Stimulated activated memory B cell treated with anti-CD40 and anti-IgM and Interleukin-4, amounts not matched to agents 10 μg/mL and 1 μg/mL and 100 μg/mL, for 72 hours (primary cell): ENCODE measurements around the gene CELF2.
A peak's percentile ranks its signal among the peaks of the same experiment; 100 is the strongest.
"Not testable (repeated sequence)": the region's sequence is repeated elsewhere in the genome, so short reads cannot be mapped to it uniquely, and the experiment has no call there.

Experiments used
- ATAC-seq: fragments of 150-1000 bp; cut with Tn5 transposase; 2 replicates; pipeline ENCODE4 v1.10.0; 2021
- H3K27ac Mint-ChIP-seq: one replicate; pipeline ENCODE4 v1.8.0; 2022; ENCODE audit warnings: mild to moderate bottlenecking, mixed read lengths
- H3K27me3 Mint-ChIP-seq: one replicate; pipeline ENCODE4 v1.8.0; 2022; ENCODE audit warnings: mixed read lengths
- H3K36me3 Mint-ChIP-seq: one replicate; pipeline ENCODE4 v1.8.0; 2022; ENCODE audit warnings: mixed read lengths
- H3K4me1 Mint-ChIP-seq: one replicate; pipeline ENCODE4 v1.8.0; 2022; ENCODE audit warnings: mixed read lengths
- H3K4me3 Mint-ChIP-seq: one replicate; pipeline ENCODE4 v1.8.0; 2022; ENCODE audit warnings: mild to moderate bottlenecking, moderate library complexity, mixed read lengths
- H3K9me3 Mint-ChIP-seq: one replicate; pipeline ENCODE4 v1.8.0; 2022; ENCODE audit warnings: mixed read lengths

Gene CELF2

DNA sequence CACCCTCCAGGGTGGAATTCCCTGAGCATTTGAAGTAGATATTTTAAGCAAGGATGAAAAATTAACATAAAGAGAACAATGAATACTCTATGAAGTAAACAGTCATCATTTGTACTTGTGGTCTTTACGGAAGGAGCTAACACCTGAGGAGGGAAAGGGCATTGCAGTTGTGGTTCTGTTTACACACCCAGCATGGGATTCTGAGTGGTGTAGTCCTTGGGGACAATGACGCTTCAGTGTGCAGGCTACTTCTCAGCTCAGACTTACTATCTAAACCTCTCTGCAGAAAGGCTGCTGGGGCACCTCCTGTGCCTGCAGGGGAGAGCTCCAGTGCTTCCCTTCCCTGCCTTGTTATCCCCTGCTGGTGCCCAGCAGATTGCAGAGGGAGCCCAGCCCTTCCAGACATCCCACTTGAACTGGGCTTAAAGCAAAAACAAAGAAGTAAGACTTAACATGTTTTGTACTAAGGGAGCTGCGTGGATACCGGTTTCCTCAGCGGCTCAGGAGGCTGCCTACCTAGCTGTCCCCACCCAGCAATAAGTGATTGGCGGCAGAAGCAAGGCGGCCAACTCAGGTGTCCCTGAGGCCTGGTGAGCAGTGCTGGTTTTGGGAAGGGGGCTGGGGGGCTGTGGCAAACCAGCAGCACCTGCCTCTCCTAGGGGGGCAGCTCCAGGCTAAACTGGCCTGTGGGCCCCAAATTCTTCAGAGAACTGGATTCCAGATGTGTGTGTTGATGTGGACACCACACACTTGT is 89.1 kb downstream of the CELF2 start:
- Mint-ChIP-seq H3K27me3 (no peaks in the 10 kb centered on the region), H3K9me3 (no peaks in the 10 kb centered on the region), H3K36me3 (no peaks in the 10 kb centered on the region), H3K4me1 (peaks cover 32% of the 10 kb centered on the region), H3K4me3 (peak overlapping the region; percentile 2), H3K27ac (peak overlapping the region; percentile 15)
- ATAC-seq, result peak; percentile 93

GRCh38 chr10:11107948-11108347 is 90.3 kb downstream of the CELF2 start:
- H3K27me3 Mint-ChIP-seq, result no peaks in the 10 kb centered on the region
- no peaks in the 10 kb centered on the region for H3K36me3 Mint-ChIP-seq
- H3K9me3 Mint-ChIP-seq, result no peaks in the 10 kb centered on the region
- no peak for ATAC-seq
- no peak overlapping the region for H3K4me3 Mint-ChIP-seq
- peaks cover 33% of the 10 kb centered on the region for H3K4me1 Mint-ChIP-seq
- H3K27ac Mint-ChIP-seq, result peak overlapping the region; percentile 15

DNA sequence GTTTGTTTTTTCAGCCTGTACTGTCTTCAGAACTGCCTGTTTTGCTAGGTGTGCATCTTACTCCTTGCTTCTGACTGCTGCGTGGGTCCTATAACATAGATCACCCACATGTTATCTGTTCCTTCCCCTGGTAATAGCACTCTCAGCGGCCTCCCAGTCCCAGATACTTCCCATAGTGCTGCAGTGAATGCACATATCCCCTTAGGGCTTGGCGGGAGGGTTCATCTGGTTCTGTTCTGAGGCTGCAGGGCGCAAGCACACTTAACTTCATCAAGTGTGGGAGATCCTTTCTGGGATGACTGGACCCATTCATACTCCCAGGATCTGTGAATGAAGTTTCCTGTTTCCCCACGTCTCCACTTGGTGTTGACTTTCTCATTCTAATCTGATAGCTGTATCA is 90.7 kb downstream of the CELF2 start:
- H3K27ac Mint-ChIP-seq, result peak overlapping the region; percentile 15

DNA sequence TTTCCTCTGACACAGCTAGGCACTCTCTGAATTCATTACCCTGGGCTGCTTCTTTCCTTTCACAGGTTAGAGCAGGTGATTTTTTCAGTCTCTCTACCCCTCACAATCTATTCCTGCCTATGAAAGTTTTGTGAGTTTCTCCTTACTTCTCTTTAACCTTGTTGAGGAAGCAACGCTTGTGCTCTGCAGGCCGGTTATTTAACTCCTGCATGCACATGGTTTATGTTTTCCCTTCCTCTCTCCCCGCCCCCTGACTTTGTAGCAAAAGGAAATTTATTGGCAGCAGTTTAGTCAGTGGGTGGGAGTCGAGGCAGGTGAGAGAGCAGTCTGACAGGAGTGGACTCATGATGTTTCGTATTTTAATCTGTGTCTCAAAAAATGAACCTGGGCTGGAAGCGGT is 91.9 kb downstream of the CELF2 start:
- H3K9me3 Mint-ChIP-seq, result no peaks in the 10 kb centered on the region
- H3K36me3 Mint-ChIP-seq, result no peaks in the 10 kb centered on the region
- H3K27me3 Mint-ChIP-seq, result no peaks in the 10 kb centered on the region
- H3K4me3 Mint-ChIP-seq, result no peak overlapping the region
- no peak overlapping the region for H3K27ac Mint-ChIP-seq
- ATAC-seq, result no peak
- peaks cover 39% of the 10 kb centered on the region for H3K4me1 Mint-ChIP-seq

More for the DNA sequence above, 90.7 kb downstream of the CELF2 start:
- Mint-ChIP-seq H3K4me3 (no peak overlapping the region), H3K9me3 (no peaks in the 10 kb centered on the region), H3K36me3 (no peaks in the 10 kb centered on the region), H3K27me3 (no peaks in the 10 kb centered on the region), H3K4me1 (peaks cover 37% of the 10 kb centered on the region)
- ATAC-seq, result no peak

- ATAC-seq, result no peak
- Mint-ChIP-seq H3K36me3 (no peaks in the 10 kb centered on the region), H3K4me1 (peaks cover 35% of the 10 kb centered on the region), H3K4me3 (no peak overlapping the region), H3K27me3 (no peaks in the 10 kb centered on the region), H3K27ac (no peak overlapping the region), H3K9me3 (no peaks in the 10 kb centered on the region)
Measured at GRCh38 chr10:11110539-11110938, 92.9 kb downstream of the CELF2 start.

DNA sequence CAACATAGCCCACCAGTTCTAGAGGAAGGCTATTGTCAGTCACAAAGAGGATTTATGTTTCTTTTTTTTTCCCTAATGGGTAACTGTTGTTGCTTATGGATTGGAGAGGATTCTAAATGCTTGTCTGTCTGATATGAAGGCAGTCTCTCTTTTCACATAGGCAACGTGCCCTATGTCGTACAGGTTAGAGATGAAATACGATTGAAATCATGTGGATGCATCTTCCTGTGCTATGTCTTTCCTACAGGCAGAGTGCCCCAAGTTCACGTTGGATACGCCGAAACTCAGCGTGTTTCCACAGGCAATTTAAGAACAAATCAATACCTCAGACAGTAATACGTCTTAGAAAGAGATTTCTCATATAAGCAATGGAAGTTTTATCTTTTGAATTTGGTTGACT is 93.8 kb downstream of the CELF2 start:
- H3K27ac Mint-ChIP-seq, result no peak overlapping the region
- H3K36me3 Mint-ChIP-seq, result no peaks in the 10 kb centered on the region
- H3K4me3 Mint-ChIP-seq, result no peak overlapping the region
- ATAC-seq, result no peak
- H3K27me3 Mint-ChIP-seq, result no peaks in the 10 kb centered on the region
- no peaks in the 10 kb centered on the region for H3K9me3 Mint-ChIP-seq
- peaks cover 27% of the 10 kb centered on the region for H3K4me1 Mint-ChIP-seq

- H3K27ac Mint-ChIP-seq, result peak overlapping the region; percentile 55
- ATAC-seq, result no peak
- H3K36me3 Mint-ChIP-seq, result no peaks in the 10 kb centered on the region
- no peaks in the 10 kb centered on the region for H3K9me3 Mint-ChIP-seq
- peaks cover 15% of the 10 kb centered on the region for H3K4me1 Mint-ChIP-seq
- H3K4me3 Mint-ChIP-seq, result no peak overlapping the region
- no peaks in the 10 kb centered on the region for H3K27me3 Mint-ChIP-seq
Measured at GRCh38 chr10:11112718-11113117, 95.0 kb downstream of the CELF2 start.

GRCh38 chr10:11113156-11113555 is 95.5 kb downstream of the CELF2 start:
- Mint-ChIP-seq H3K4me3 (peak overlapping the region; percentile 63), H3K36me3 (no peaks in the 10 kb centered on the region), H3K9me3 (no peaks in the 10 kb centered on the region), H3K27me3 (no peaks in the 10 kb centered on the region), H3K27ac (peak overlapping the region; percentile 55), H3K4me1 (peaks cover 11% of the 10 kb centered on the region)
- peak; percentile 74 for ATAC-seq

DNA sequence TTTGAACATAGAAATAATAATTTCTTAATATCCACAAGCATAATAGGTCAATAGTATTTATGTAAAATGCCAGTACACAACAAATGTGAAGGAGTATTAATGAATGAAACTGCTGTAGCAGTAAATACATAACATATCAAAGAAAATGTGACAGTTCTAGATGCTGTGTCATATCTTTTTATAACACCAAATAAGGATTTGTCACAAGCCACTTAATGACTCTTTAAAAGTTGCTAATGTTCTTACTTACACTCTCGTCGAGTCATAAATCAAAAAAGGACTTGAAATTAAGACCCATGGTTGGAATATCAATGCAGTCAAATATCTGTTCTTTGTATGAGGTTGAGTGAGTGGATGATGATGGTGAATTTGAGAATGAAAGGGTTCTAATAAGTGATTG is 96.6 kb downstream of the CELF2 start:
- ATAC-seq, result no peak
- no peaks in the 10 kb centered on the region for H3K36me3 Mint-ChIP-seq
- no peak overlapping the region for H3K4me3 Mint-ChIP-seq
- peaks cover 7% of the 10 kb centered on the region for H3K4me1 Mint-ChIP-seq
- H3K27ac Mint-ChIP-seq, result no peak overlapping the region
- no peaks in the 10 kb centered on the region for H3K9me3 Mint-ChIP-seq
- H3K27me3 Mint-ChIP-seq, result no peaks in the 10 kb centered on the region

DNA sequence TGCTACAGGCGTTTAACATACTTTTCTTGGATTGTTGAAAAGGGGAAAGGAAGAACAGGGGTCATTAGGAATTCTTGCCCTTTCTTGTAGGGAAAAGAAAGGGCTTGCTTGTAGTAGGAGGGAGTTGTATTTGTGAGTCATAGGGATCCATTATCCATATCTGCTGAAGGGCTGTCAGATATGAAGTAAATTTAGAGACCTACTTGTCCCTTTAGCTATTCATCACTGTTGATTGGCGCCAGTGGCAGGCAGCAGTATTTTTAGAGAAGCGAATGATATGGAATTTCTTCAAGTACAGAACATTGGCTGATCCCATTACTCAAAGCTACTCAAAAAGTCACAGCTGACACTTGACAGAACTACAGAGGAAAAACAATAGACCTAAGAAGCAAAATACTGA is 97.7 kb downstream of the CELF2 start:
- H3K36me3 Mint-ChIP-seq, result no peaks in the 10 kb centered on the region
- H3K4me1 Mint-ChIP-seq, result peaks cover 7% of the 10 kb centered on the region
- H3K4me3 Mint-ChIP-seq, result no peak overlapping the region
- H3K27ac Mint-ChIP-seq, result no peak overlapping the region
- no peak for ATAC-seq
- no peaks in the 10 kb centered on the region for H3K9me3 Mint-ChIP-seq
- no peaks in the 10 kb centered on the region for H3K27me3 Mint-ChIP-seq

GRCh38 chr10:11116361-11116760 is 98.7 kb downstream of the CELF2 start:
- Mint-ChIP-seq H3K36me3 (no peaks in the 10 kb centered on the region), H3K9me3 (no peaks in the 10 kb centered on the region), H3K4me3 (no peak overlapping the region), H3K4me1 (peaks cover 7% of the 10 kb centered on the region), H3K27ac (no peak overlapping the region), H3K27me3 (no peaks in the 10 kb centered on the region)
- no peak for ATAC-seq

- H3K36me3 Mint-ChIP-seq, result no peaks in the 10 kb centered on the region
- H3K4me3 Mint-ChIP-seq, result no peak overlapping the region
- H3K27ac Mint-ChIP-seq, result no peak overlapping the region
- ATAC-seq, result no peak
- H3K4me1 Mint-ChIP-seq, result peaks cover 7% of the 10 kb centered on the region
- H3K27me3 Mint-ChIP-seq, result no peaks in the 10 kb centered on the region
- no peaks in the 10 kb centered on the region for H3K9me3 Mint-ChIP-seq
Measured at GRCh38 chr10:11116817-11117216, 99.1 kb downstream of the CELF2 start.

GRCh38 chr10:11118686-11119085 is 101.0 kb downstream of the CELF2 start:
- H3K36me3 Mint-ChIP-seq, result peaks cover under 1% of the 10 kb centered on the region
- H3K27me3 Mint-ChIP-seq, result no peaks in the 10 kb centered on the region
- no peak for ATAC-seq
- no peak overlapping the region for H3K4me3 Mint-ChIP-seq
- H3K4me1 Mint-ChIP-seq, result no peaks in the 10 kb centered on the region
- no peak overlapping the region for H3K27ac Mint-ChIP-seq
- peaks cover under 1% of the 10 kb centered on the region for H3K9me3 Mint-ChIP-seq

DNA sequence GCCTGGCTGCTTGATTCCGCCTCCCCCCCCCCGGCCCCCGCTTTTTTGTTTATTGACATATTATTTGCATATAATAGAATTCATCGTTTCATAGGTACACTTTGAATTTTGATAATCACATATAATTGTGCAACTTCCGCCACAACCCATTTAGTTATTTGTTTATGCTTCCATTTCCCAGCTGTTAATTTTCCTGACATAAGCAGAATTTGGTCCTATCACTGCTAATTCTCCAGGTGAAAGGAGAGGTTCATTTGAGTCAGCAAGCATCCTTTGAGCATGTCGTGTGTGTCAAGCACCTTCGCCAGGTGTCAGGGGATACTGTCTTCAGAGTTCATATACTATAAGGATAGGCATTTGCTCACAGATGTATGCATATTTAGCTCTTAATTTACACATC is 102.2 kb downstream of the CELF2 start:
- no peaks in the 10 kb centered on the region for H3K4me1 Mint-ChIP-seq
- ATAC-seq, result no peak
- no peak overlapping the region for H3K27ac Mint-ChIP-seq
- no peaks in the 10 kb centered on the region for H3K27me3 Mint-ChIP-seq
- no peak overlapping the region for H3K4me3 Mint-ChIP-seq
- H3K9me3 Mint-ChIP-seq, result peaks cover 7% of the 10 kb centered on the region
- peaks cover 8% of the 10 kb centered on the region for H3K36me3 Mint-ChIP-seq

DNA sequence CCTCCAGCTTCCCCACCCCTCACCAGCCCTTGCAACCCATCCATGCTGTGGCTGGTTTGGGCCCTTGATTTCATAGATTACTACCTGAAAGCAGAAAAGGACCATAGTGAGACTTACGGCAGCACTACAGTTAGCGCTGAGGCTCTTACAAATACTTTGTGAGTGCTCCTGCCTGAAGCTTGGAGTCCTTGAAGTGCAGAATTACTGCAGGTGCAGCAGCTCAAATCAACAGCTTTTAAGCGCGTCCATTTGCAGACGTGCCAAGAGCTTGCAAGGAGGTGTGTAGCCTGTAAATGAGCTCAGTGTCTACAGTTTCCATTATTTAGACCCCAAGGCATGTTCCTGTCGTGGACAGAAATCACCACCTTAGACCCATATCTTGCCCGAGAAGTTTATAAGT is 103.0 kb downstream of the CELF2 start:
- H3K9me3 Mint-ChIP-seq, result peaks cover 7% of the 10 kb centered on the region
- H3K27ac Mint-ChIP-seq, result no peak overlapping the region
- H3K27me3 Mint-ChIP-seq, result no peaks in the 10 kb centered on the region
- no peaks in the 10 kb centered on the region for H3K4me1 Mint-ChIP-seq
- no peak for ATAC-seq
- no peak overlapping the region for H3K4me3 Mint-ChIP-seq
- peaks cover 8% of the 10 kb centered on the region for H3K36me3 Mint-ChIP-seq

DNA sequence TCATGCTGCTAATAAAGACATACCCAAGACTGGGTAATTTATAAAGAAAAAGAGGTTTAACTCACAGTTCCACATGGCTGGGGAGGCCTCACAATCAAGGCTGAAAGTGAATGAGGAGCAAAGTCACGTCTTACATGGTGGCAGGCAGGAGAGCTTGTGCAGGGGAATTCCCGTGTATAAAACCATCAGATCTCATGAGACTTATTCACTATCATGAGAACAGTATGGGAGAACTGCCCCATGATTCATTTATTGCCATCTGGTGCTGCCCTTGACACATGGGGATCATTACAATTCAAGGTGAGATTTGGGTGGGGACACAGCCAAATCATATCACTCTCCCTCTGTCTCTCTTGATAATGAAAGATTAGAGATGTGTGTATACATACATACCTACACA is 106.2 kb downstream of the CELF2 start:
- H3K27ac Mint-ChIP-seq, H3K4me3 Mint-ChIP-seq, ATAC-seq, H3K27me3 Mint-ChIP-seq, H3K36me3 Mint-ChIP-seq, H3K4me1 Mint-ChIP-seq: not testable (repeated sequence)
- peaks cover 17% of the 10 kb centered on the region for H3K9me3 Mint-ChIP-seq
